CD4-positive, CD25-positive, alpha-beta regulatory T cell (primary cell): ENCODE measurements around the gene DENND1A. TPM values are rescaled to one million over a fixed set of nuclear protein-coding genes. Genes with fewer than 3 reads are reported as not detected.

Experiments used
- ATAC-seq, 2 donors: fragments of 150-1000 bp; cut with Tn5 transposase; one replicate each; pipeline ENCODE4 v1.10.0; 2021; ENCODE audit warnings: low read depth in 2 of 2, moderate number of reproducible peaks in 2 of 2, moderate library complexity in 1 of 2
- DNase-seq, 3 donors: peaks; one replicate each; pipeline versions ENCODE4 v3.0.0 to v3.0.0-alpha.2; 2012 to 2022; ENCODE audit warnings: mixed read lengths in 1 of 3
- H3K27ac ChIP-seq: one replicate; pipeline ENCODE4 v1.7.0; 2013; ENCODE audit warnings: mild to moderate bottlenecking, low read length; ENCODE audit not compliant: insufficient read depth, poor library complexity, severe bottlenecking
- H3K27me3 ChIP-seq: one replicate; pipeline ENCODE4 v1.7.0; 2013; ENCODE audit warnings: low read length; ENCODE audit not compliant: control insufficient read depth, insufficient read depth
- H3K36me3 ChIP-seq: one replicate; pipeline ENCODE4 v1.7.0; 2013; ENCODE audit warnings: mild to moderate bottlenecking, low read length, moderate library complexity; ENCODE audit not compliant: control insufficient read depth, insufficient read depth
- H3K4me1 ChIP-seq: 2 replicates; pipeline ENCODE4 v1.7.0; 2013; ENCODE audit warnings: mild to moderate bottlenecking, low read length; ENCODE audit not compliant: insufficient read depth, control insufficient read depth, poor library complexity, severe bottlenecking
- H3K4me3 ChIP-seq: one replicate; pipeline ENCODE4 v1.7.0; 2013; ENCODE audit warnings: low read depth, mild to moderate bottlenecking, low read length, moderate library complexity
- H3K9me3 ChIP-seq, 2 experiments: 1 replicate in 1 of 2; 2 replicates in 1 of 2; pipeline ENCODE4 v1.7.0; 2013; ENCODE audit warnings: low read length in 2 of 2, mild to moderate bottlenecking in 1 of 2, moderate library complexity in 1 of 2; ENCODE audit not compliant: control insufficient read depth in 2 of 2
- H3K27ac Mint-ChIP-seq, 3 donors: one replicate each; pipeline ENCODE4 v1.8.0; 2020 to 2022; ENCODE audit warnings: mild to moderate bottlenecking in 3 of 3, mixed read lengths in 3 of 3, moderate library complexity in 2 of 3
- H3K27me3 Mint-ChIP-seq: one replicate; pipeline ENCODE4 v1.8.0; 2022; ENCODE audit warnings: mild to moderate bottlenecking, mixed read lengths
- H3K36me3 Mint-ChIP-seq: one replicate; pipeline ENCODE4 v1.8.0; 2020; ENCODE audit warnings: mixed read lengths
- H3K4me1 Mint-ChIP-seq, 4 donors: one replicate each; pipeline ENCODE4 v1.8.0; 2020 to 2022; ENCODE audit warnings: mixed read lengths in 4 of 4, mild to moderate bottlenecking in 1 of 4
- H3K4me3 Mint-ChIP-seq, 4 donors: one replicate each; pipeline ENCODE4 v1.8.0; 2020 to 2022; ENCODE audit warnings: mild to moderate bottlenecking in 4 of 4, mixed read lengths in 4 of 4, moderate library complexity in 3 of 4
- H3K9me3 Mint-ChIP-seq, 7 donors: one replicate each; pipeline ENCODE4 v1.8.0; 2020 to 2022; ENCODE audit warnings: mixed read lengths in 7 of 7, mild to moderate bottlenecking in 3 of 7, moderate library complexity in 2 of 7
- polyA plus RNA-seq, 4 donors: library from polyadenylated mRNA; unstranded; fragments of 300-500 nt; fragmentation: Illumina TruSeq; gene quantifications; one replicate each; pipeline ENCODE4 v1.2.3, GENCODE V29; 2021
- total RNA-seq: library from RNA; stranded (reverse); gene quantifications from one replicate; pipeline ENCODE4 v1.2.3, GENCODE V29; 2022

DENND1A gene
- total and polyA plus RNA-seq, 5 donors from 2014 or later, result 3.5 to 21.8 (median 4.7) TPM

DNA sequence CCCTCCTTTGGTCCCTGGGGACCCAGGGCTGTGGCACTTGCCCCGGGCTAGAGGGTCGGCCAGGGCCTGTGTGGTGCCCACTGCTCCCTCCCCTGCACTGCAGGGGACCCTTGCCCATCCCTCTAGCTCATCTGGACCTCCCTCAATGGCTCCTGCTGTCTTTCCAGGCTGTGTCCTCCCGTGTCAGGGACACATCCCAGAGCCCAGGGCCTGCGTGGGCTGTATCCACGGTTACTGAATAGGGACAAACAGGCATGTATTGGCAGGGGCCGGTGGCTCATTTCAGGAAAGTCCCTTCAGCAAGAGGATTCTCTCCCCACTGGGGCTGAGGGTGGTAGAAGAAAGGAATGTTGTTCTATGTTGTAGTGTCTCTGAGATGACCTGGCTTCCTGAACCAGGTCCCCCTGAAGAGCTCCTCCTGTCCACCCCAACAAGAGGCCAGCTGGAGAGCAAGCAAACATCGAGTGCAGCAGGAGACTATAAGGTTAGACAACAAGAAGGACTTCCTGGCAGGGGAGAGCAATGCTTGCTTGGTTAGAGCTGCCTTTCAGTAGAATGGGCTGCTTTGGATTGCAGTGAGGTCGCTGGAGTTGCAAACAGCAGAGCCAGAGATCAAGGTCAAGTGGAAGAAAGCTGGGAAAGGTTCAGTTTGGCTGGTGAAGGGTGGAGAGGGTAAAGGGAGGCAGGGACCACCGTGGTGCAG is 575.0 kb downstream of the DENND1A start:
- Histone ChIP-seq H3K4me1 (peaks cover 4% of the 10 kb centered on the region), H3K27ac (no peak overlapping the region), H3K27me3 (no peaks in the 10 kb centered on the region), H3K36me3 (no peaks in the 10 kb centered on the region), H3K4me3 (no peak overlapping the region), H3K9me3 (no peaks in the 10 kb centered on the region)
- Mint-ChIP-seq H3K4me1 (peaks cover 0 to 22% (median 5%) of the 10 kb centered on the region in 4 donors), H3K9me3 (no peaks in the 10 kb centered on the region), H3K4me3 (no peak overlapping the region), H3K27me3 (peaks cover 9% of the 10 kb centered on the region), H3K27ac (peak overlapping the region in 1 of 3 donors; percentile 79), H3K36me3 (no peaks in the 10 kb centered on the region)
- no peak for DNase-seq
- ATAC-seq, result no peak

DNA sequence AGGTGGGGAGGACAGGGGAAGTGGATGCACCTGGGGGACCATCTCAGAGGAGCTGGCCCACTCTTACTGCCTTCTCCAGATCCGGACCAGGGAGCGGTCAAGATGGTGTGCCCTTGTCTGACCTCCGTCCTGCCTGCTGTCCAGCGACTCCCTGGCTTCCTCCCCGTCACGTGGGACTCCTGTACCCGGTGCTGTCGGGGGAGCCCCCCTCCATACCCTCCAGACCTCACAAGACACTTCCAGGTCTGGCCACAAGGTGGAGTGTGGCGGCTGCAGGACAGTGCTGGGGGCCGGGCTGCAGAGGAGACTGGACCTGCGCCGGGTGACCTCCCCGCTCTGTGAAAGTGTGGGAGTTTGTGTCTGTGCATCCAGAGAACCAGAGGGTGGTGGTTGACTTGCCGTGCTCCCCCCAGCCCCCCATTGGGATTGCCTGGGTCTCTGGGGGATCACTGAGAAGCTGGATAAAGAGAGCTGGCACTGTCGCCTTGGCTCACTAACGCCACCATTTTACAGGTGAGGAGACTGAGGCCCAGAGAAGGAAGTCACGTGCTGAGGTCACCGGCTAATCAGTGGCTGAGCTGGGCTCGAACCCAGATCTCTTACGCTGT is 575.8 kb downstream of the DENND1A start:
- Histone ChIP-seq H3K27me3 (no peaks in the 10 kb centered on the region), H3K36me3 (no peaks in the 10 kb centered on the region), H3K9me3 (no peaks in the 10 kb centered on the region), H3K4me3 (no peak overlapping the region), H3K4me1 (peaks cover 4% of the 10 kb centered on the region), H3K27ac (no peak overlapping the region)
- Mint-ChIP-seq H3K27me3 (peaks cover 9% of the 10 kb centered on the region), H3K4me3 (no peak overlapping the region), H3K27ac (peak overlapping the region in 2 of 3 donors; percentile 4 to 50), H3K36me3 (no peaks in the 10 kb centered on the region), H3K9me3 (no peaks in the 10 kb centered on the region), H3K4me1 (peaks cover 0 to 13% (median 3%) of the 10 kb centered on the region in 4 donors)
- ATAC-seq (peak; percentile 48 to 51), DNase-seq (peak; percentile 22 to 42 (median 36))

GRCh38 chr9:123353041-123353440 is 576.9 kb downstream of the DENND1A start:
- peaks cover 9% of the 10 kb centered on the region for H3K27me3 Mint-ChIP-seq
- no peak overlapping the region for H3K27ac ChIP-seq
- H3K27ac Mint-ChIP-seq, result peak overlapping the region in 1 of 3 donors; percentile 55
- H3K27me3 ChIP-seq, result no peaks in the 10 kb centered on the region
- DNase-seq (no peak), ATAC-seq (no peak)
- H3K4me3 Mint-ChIP-seq, result no peak overlapping the region
- peaks cover 4% of the 10 kb centered on the region for H3K4me1 ChIP-seq
- no peaks in the 10 kb centered on the region for H3K36me3 ChIP-seq
- no peaks in the 10 kb centered on the region for H3K36me3 Mint-ChIP-seq
- no peak overlapping the region for H3K4me3 ChIP-seq
- H3K4me1 Mint-ChIP-seq, result peaks cover 0 to 7% (median 3%) of the 10 kb centered on the region in 4 donors
- no peaks in the 10 kb centered on the region for H3K9me3 Mint-ChIP-seq
- H3K9me3 ChIP-seq, result no peaks in the 10 kb centered on the region

GRCh38 chr9:123350590-123351310 is 579.2 kb downstream of the DENND1A start:
- Histone ChIP-seq H3K27me3 (no peaks in the 10 kb centered on the region), H3K4me1 (peaks cover 4% of the 10 kb centered on the region), H3K4me3 (no peak overlapping the region), H3K27ac (no peak overlapping the region), H3K36me3 (no peaks in the 10 kb centered on the region), H3K9me3 (no peaks in the 10 kb centered on the region)
- Mint-ChIP-seq H3K4me1 (peaks cover 0 to 7% (median 3%) of the 10 kb centered on the region in 4 donors), H3K9me3 (no peaks in the 10 kb centered on the region), H3K36me3 (no peaks in the 10 kb centered on the region), H3K27me3 (peaks cover 9% of the 10 kb centered on the region), H3K27ac (peak overlapping the region in 1 of 3 donors; percentile 33), H3K4me3 (no peak overlapping the region)
- ATAC-seq (no peak), DNase-seq (no peak)

DNA sequence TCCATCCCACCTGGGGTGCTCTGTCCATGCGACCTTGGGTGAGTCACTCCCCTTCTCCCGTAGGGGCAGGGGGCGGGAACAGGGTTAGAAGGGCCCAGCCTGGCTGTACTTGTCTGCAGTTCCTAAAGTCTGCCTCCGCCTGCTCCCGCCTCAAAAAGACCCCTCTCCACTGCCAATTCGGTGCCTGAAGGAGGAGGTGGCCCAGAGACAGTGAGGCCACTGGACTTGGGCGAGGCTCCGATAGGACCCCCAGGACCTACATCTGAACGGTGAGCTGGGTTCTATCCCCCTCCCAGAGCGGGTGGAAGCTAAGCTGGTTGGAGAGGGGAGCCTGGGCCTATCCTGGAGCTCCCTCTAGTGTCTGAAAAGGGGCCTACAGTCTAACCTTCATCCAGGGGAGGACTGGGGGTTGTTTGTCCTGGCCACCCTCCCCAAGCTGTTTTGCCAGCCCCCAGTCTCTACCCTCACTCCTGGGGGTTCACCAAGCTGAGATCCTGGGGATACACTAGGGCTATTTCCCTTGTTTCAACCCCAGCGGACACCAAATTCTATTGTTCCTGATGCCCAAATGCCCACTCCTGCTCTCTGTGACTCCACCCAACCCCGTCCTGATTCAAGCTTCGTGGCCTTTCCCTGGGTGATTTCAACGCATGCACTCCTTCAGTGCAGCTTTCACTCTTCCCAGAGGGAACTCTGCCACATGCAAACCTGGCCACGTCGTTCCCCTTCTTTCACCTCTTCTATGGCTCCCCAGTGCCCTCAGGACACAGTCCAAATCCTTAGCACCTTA is 580.0 kb downstream of the DENND1A start:
- Histone ChIP-seq H3K9me3 (no peaks in the 10 kb centered on the region), H3K36me3 (no peaks in the 10 kb centered on the region), H3K27me3 (no peaks in the 10 kb centered on the region), H3K27ac (no peak overlapping the region), H3K4me3 (no peak overlapping the region), H3K4me1 (peaks cover 4% of the 10 kb centered on the region)
- Mint-ChIP-seq H3K9me3 (no peaks in the 10 kb centered on the region), H3K27ac (no peak overlapping the region), H3K36me3 (no peaks in the 10 kb centered on the region), H3K27me3 (peaks cover 9% of the 10 kb centered on the region), H3K4me3 (no peak overlapping the region), H3K4me1 (peaks cover 0 to 6% (median 2%) of the 10 kb centered on the region in 4 donors)
- DNase-seq (peak; percentile 45 to 68 (median 67)), ATAC-seq (peak; percentile 74 to 75)

- Histone ChIP-seq H3K27me3 (no peaks in the 10 kb centered on the region), H3K36me3 (no peaks in the 10 kb centered on the region), H3K27ac (no peak overlapping the region), H3K9me3 (no peaks in the 10 kb centered on the region), H3K4me1 (peaks cover 2% of the 10 kb centered on the region), H3K4me3 (no peak overlapping the region)
- Mint-ChIP-seq H3K4me3 (no peak overlapping the region), H3K27ac (no peak overlapping the region), H3K36me3 (no peaks in the 10 kb centered on the region), H3K27me3 (peaks cover 5% of the 10 kb centered on the region), H3K9me3 (no peaks in the 10 kb centered on the region), H3K4me1 (peaks cover 0 to 6% (median under 1%) of the 10 kb centered on the region in 4 donors)
- no peak for ATAC-seq
- no peak for DNase-seq
Measured at GRCh38 chr9:123349033-123349432, 580.9 kb downstream of the DENND1A start.

DNA sequence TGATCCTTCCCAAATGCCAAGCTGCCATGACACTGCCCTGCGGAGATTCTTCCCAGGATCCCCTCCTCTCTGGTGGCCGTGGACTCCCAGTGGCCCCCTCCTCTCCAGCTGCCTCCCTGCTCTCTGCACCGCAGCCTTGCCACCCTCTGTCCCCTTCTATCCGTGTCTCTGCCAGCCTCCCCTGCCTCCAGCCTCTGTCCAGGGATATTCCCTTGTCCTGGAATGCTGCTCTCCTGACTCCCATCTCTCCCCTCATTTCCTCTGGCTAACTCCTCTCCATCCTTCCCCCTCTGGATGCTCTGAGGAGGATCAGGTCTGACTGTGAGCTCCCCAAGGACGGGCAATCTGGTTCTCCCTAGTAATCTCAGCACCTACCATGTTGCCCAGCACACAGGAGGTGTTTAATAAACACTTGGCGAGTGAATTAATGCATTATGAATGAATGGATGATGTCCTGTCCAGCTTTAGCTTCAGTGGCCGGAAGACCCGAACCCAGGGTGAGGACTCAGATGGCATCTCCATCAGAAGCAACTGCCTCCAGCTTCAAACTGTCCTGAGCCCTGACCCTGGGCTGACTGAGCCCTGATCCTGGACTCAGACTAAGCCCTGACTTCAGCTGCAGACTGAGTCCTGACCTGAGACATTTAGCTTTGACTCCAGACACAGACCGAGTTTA is 581.5 kb downstream of the DENND1A start:
- Mint-ChIP-seq H3K36me3 (no peaks in the 10 kb centered on the region), H3K27me3 (peaks cover 5% of the 10 kb centered on the region)

More for the DNA sequence above, 581.5 kb downstream of the DENND1A start:
- Mint-ChIP-seq H3K9me3 (no peaks in the 10 kb centered on the region), H3K27ac (no peak overlapping the region), H3K4me3 (no peak overlapping the region), H3K4me1 (peaks cover 0 to 6% (median 2%) of the 10 kb centered on the region in 4 donors)
- Histone ChIP-seq H3K9me3 (no peaks in the 10 kb centered on the region), H3K27ac (no peak overlapping the region), H3K4me1 (no peaks in the 10 kb centered on the region), H3K27me3 (no peaks in the 10 kb centered on the region), H3K4me3 (no peak overlapping the region), H3K36me3 (no peaks in the 10 kb centered on the region)
- no peak for DNase-seq
- no peak for ATAC-seq
